Subcutaneous adipose tissue (tissue), 4 donors: ENCODE measurements around the gene HPS3. TPM values are rescaled to one million over a fixed set of nuclear protein-coding genes. Genes with fewer than 3 reads are reported as not detected.

ENCODE experiments used
- total RNA-seq, 4 donors: library from RNA; depleted of rRNA; stranded (reverse); fragments of >200 nt; gene quantifications; one replicate each; pipeline ENCODE4 v1.1.0, GENCODE V29; 2016
- TF ChIP-seq, protein P1 (sequence below): fragments of 450-650 bp; IDR thresholded peaks from one replicate; pipeline ENCODE4 v1.5.1; 2016; ENCODE audit warnings: low read depth, mild to moderate bottlenecking, control low read depth, antibody characterized with exemption, moderate library complexity

Gene HPS3
- total RNA-seq, 4 donors from 2014 or later = 18.5 to 43.7 (median 20.4) TPM

DNA sequence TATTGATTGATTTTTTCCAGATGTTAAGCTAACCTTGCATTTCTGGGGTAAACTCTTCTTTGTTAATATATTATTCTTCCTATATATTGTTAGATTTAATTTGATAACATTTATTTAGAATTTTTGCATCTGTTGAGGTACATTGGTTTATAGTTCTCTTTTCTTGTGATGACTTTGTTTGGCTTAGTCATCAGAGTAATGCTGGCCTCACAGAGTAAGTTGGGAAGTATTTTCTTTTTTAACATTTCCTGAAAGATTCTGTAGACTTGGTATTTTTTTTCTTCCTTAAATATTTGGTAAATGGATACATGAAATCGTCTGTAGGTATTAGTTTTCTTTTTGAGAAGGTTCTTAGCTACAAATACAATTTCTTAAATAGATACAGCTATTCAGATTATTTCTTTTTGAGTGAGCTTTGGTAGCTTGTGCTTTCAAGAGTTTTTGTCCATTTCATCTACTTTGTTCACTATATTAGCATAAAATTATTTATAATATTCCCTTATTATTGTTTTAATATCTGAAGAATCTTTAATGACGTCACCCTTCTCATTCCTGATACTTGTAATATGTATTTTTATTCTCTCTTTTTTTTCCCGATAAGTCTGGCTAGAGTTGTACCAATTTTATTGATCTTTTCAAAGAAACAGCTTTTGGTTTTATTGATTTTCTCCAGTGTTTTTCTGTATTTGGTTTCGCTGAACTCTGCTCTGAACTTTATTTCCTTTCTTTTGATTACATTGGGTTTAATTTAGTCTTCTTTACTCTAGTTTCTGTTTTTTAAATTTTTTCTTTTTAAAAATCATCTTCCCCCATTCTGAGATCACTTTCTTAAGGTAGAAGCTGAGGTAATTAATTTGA, 6.5 kb upstream of the HPS3 start:
- TF ChIP-seq, protein P1, sequence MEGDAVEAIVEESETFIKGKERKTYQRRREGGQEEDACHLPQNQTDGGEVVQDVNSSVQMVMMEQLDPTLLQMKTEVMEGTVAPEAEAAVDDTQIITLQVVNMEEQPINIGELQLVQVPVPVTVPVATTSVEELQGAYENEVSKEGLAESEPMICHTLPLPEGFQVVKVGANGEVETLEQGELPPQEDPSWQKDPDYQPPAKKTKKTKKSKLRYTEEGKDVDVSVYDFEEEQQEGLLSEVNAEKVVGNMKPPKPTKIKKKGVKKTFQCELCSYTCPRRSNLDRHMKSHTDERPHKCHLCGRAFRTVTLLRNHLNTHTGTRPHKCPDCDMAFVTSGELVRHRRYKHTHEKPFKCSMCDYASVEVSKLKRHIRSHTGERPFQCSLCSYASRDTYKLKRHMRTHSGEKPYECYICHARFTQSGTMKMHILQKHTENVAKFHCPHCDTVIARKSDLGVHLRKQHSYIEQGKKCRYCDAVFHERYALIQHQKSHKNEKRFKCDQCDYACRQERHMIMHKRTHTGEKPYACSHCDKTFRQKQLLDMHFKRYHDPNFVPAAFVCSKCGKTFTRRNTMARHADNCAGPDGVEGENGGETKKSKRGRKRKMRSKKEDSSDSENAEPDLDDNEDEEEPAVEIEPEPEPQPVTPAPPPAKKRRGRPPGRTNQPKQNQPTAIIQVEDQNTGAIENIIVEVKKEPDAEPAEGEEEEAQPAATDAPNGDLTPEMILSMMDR = no peak

DNA sequence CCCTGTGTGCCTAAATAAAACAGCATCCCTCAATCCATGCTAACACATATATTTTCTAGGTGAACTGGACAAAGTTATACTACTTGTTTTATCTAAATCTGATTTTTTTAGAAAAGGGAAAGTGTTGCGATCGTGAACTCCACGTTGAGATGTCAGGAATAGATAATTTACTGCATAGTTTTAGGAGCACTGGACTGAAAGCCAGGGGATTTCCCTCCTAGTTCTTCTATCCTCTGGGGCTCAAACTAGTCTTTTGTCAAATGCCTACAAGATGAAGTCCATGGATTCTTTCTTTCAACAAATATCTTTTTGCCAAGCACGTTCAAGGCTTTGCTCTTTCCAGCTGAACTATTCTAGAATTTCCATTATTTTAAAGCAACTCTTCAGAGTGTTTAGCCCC, 617 bp upstream of the HPS3 start:
- TF ChIP-seq, protein P1 = no peak

DNA sequence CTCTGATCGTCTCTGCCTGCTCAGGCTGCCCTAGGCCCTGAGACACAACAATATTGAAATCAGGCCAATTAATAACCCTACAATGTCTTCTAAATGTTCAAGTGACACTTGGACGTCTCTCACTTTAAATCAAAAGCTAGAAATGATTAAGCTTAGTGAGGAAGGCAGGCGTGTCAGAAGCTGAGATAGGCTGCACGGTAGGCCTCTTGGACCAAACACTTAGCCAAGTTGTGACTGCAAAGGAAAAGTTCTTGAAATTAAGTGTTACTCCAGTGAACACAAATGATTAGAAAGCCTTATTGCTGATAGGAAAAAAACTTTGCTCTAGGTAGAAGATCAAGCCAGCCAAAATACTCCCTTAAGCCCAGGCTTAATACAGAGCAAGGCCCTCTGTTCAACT, 2.2 kb downstream of the HPS3 start:
- TF ChIP-seq, protein P1 = no peak

DNA sequence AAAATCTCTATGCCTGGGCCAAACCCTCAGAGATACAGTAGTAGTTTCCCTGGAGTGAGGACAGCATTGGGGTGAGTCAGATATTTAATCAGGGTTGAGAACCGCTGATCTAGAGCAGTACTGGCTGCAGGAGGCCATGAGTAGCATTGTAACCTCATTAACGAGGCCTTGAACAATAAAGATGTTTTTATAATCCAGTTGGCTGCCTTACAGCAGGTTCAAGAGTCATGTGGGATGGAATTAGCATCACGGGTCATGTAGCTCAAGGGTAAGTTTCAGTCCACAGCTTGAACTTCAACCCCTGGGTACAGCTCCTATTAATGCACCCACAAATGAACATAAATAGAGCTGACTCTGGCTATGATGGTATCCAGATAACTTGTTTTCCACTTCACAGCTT, 5.1 kb downstream of the HPS3 start:
- TF ChIP-seq, protein P1 = no peak

DNA sequence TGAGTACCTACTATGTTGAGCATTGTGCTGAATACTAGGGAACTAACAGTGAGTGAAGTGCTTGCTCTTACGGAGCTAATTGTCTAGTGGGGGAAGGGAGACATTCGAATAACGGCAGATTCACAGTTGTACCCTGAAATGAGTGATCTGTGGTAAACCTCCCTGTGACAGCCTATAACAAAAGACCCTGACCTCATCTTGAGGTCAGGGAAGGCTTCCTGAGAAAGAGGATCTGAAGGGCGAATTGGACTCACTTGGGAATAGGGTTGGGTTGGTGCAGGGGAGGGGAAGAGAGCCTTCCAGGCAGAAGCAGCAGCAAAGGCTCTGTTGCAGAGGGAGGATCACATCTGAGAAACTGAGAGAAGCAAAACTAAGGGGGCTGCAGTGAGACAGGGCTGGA, 13.2 kb downstream of the HPS3 start:
- TF ChIP-seq, protein P1 = no peak

DNA sequence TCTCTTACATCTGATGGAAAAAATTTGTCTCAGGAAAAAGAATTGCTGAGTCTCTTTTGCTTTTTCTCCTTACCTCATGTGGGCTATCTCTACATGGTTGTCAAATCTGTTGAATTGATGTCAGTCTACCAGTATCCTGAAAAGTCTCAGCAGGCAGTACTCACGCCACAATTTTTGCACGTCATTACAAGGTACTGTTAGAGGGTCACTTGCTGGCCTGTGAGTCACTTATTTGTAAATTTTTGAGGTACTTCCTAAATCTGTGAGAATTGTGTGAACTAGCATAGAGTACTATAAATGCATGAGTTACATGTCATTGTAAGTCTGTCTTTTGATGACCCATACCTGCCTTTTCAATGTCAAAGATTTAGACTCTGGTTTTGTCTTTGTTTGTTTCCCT, 15.9 kb downstream of the HPS3 start:
- TF ChIP-seq, protein P1 = no peak

DNA sequence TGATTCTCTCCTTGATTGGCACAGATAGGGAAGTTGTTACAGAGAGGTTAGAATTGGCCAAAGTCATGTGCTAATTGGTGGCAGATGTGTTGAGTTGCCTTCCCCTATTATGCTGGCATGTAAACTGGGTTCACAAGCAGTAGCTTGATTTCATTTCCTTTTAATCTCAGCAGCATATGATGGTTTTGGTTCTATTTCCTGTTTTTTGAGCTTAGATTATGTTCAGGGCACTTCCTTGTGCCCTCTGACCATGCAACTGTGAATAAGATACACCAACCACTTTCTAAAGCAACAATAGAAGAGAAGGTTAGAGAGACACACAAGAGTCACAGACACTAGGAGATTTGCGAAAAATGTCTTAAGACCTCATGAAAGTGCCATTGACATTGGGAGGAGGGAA, 16.5 kb downstream of the HPS3 start:
- TF ChIP-seq, protein P1 = no peak
